GM12874 (cell line): ENCODE measurements around the gene SEM1.

Source experiments
- TF ChIP-seq, protein P1 (sequence below): IDR thresholded peaks from 2 replicates; pipeline ENCODE4 v1.5.1; 2011; ENCODE audit warnings: low read depth, mild to moderate bottlenecking, control low read depth, low read length, moderate library complexity; ENCODE audit not compliant: insufficient read depth

SEM1 gene

DNA sequence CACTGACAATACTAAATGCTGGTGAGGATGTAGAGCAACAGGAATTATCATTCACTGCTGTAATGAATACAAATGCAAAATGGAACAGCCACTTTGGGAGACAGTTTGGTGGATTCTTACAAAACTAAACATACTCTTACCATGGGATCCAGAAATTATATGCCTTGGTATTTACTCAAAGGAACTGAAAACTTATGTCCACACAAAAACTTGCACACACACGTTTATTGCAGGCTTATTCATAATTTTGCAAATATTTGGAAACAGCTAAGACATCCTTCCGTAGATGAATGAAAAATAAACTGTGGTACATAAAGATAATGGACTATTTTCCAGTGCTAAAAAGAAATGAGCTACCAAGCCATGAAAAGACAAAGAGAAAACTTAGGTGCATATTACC, 69.6 kb downstream of the SEM1 start:
- TF ChIP-seq, protein P1, sequence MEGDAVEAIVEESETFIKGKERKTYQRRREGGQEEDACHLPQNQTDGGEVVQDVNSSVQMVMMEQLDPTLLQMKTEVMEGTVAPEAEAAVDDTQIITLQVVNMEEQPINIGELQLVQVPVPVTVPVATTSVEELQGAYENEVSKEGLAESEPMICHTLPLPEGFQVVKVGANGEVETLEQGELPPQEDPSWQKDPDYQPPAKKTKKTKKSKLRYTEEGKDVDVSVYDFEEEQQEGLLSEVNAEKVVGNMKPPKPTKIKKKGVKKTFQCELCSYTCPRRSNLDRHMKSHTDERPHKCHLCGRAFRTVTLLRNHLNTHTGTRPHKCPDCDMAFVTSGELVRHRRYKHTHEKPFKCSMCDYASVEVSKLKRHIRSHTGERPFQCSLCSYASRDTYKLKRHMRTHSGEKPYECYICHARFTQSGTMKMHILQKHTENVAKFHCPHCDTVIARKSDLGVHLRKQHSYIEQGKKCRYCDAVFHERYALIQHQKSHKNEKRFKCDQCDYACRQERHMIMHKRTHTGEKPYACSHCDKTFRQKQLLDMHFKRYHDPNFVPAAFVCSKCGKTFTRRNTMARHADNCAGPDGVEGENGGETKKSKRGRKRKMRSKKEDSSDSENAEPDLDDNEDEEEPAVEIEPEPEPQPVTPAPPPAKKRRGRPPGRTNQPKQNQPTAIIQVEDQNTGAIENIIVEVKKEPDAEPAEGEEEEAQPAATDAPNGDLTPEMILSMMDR, result no peak
